B cell (primary cell): Measurements from ENCODE around the gene DNHD1.

Experiments used
- EZH2 ChIP-seq: IDR thresholded peaks from 2 replicates; pipeline ENCODE4 v1.6.1; 2012; ENCODE audit warnings: borderline replicate concordance, low read depth, mild to moderate bottlenecking, moderate library complexity, low read length; ENCODE audit not compliant: insufficient read depth, poor library complexity, severe bottlenecking
- TF ChIP-seq, protein P1 (sequence below): fragments of 200-600 bp; IDR thresholded peaks from one replicate; pipeline ENCODE4 v1.8.0; 2022; ENCODE audit warnings: antibody characterized with exemption, mild to moderate bottlenecking

DNA sequence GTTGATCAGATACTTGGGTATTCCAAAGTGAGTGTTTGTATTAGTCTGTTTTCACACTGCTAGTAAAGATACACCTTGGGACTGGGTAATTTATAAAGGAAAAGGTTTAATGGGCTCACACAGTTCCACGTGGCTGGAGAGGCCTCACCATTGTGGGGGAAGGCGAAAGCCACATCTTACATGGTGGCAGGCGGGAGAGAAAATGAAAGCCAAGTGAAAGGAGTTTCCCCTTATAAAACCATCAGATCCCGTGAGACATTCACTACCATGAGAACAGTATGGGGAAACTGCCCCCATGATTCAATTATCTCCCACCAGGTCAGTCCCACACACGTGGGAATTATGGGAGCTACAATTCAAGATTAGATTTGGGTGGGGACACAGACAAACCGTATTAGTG, 8.7 kb upstream of the DNHD1 start:
- TF ChIP-seq, protein P1, sequence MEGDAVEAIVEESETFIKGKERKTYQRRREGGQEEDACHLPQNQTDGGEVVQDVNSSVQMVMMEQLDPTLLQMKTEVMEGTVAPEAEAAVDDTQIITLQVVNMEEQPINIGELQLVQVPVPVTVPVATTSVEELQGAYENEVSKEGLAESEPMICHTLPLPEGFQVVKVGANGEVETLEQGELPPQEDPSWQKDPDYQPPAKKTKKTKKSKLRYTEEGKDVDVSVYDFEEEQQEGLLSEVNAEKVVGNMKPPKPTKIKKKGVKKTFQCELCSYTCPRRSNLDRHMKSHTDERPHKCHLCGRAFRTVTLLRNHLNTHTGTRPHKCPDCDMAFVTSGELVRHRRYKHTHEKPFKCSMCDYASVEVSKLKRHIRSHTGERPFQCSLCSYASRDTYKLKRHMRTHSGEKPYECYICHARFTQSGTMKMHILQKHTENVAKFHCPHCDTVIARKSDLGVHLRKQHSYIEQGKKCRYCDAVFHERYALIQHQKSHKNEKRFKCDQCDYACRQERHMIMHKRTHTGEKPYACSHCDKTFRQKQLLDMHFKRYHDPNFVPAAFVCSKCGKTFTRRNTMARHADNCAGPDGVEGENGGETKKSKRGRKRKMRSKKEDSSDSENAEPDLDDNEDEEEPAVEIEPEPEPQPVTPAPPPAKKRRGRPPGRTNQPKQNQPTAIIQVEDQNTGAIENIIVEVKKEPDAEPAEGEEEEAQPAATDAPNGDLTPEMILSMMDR, result no peak
- TF ChIP-seq EZH2, result no peak
